GM19438 (cell line): ENCODE measurements around the gene ATP5PO.

ENCODE experiments used
- ATAC-seq: cut with Tn5 transposase; IDR thresholded peaks from one replicate; pipeline ENCODE4 v1.9.1; 2021; ENCODE audit warnings: low read depth; ENCODE audit not compliant: unreplicated experiment

Gene ATP5PO

GRCh38 chr21:33901412-33902288, 14.0 kb downstream of the ATP5PO start:
- no peak for ATAC-seq

- ATAC-seq, result no peak
These were observed 16.4 kb downstream of the ATP5PO start for GRCh38 chr21:33899199-33899598.

- ATAC-seq, result no peak
These were observed 17.0 kb downstream of the ATP5PO start for GRCh38 chr21:33898586-33898985.

- no peak for ATAC-seq
These were observed 17.9 kb downstream of the ATP5PO start for GRCh38 chr21:33897739-33898138.

- ATAC-seq, result no peak
These were observed 18.5 kb downstream of the ATP5PO start for GRCh38 chr21:33897098-33897497.

- ATAC-seq, result no peak
These were observed 18.9 kb downstream of the ATP5PO start for GRCh38 chr21:33896691-33897090.

GRCh38 chr21:33895356-33895755, 20.2 kb downstream of the ATP5PO start:
- ATAC-seq, result no peak

- no peak for ATAC-seq
These were observed 20.8 kb downstream of the ATP5PO start for GRCh38 chr21:33894736-33895288.

GRCh38 chr21:33893917-33894316, 21.7 kb downstream of the ATP5PO start:
- ATAC-seq, result no peak

- ATAC-seq, result no peak
These were observed 22.8 kb downstream of the ATP5PO start for GRCh38 chr21:33892853-33893252.

GRCh38 chr21:33890187-33890586, 25.4 kb downstream of the ATP5PO start:
- no peak for ATAC-seq

- no peak for ATAC-seq
These were observed 29.3 kb downstream of the ATP5PO start for GRCh38 chr21:33886321-33886720.

- ATAC-seq, result no peak
These were observed 30.5 kb downstream of the ATP5PO start for GRCh38 chr21:33885172-33885514.

- no peak for ATAC-seq
These were observed 31.0 kb downstream of the ATP5PO start for GRCh38 chr21:33884376-33885171.

- no peak for ATAC-seq
These were observed 32.5 kb downstream of the ATP5PO start for GRCh38 chr21:33883118-33883517.

GRCh38 chr21:33881689-33882440, 33.7 kb downstream of the ATP5PO start:
- ATAC-seq, result no peak

GRCh38 chr21:33880626-33881025, 35.0 kb downstream of the ATP5PO start:
- ATAC-seq, result no peak

GRCh38 chr21:33878824-33879223, 36.8 kb downstream of the ATP5PO start:
- ATAC-seq, result no peak

GRCh38 chr21:33875026-33875695, 40.4 kb downstream of the ATP5PO start:
- no peak for ATAC-seq

- no peak for ATAC-seq
These were observed 41.4 kb downstream of the ATP5PO start for GRCh38 chr21:33874161-33874560.
